ENCODE measurements around the gene CATSPERB.

GRCh38 chr14:91755570-91756295, 23.8 kb upstream of the CATSPERB start:
- TF ChIP-seq CTCF (tag by site-specific recombination; IDR thresholded peaks at IDR 0.05) (no peak), ATF2 (tag by site-specific recombination; IDR thresholded peaks at IDR 0.05; ENCODE audit: low read depth) (no peak), ZNF398 (tag by site-specific recombination; IDR thresholded peaks at IDR 0.05) (no peak), YY1 (tag by site-specific recombination; IDR thresholded peaks at IDR 0.05) (no peak), ZNF654 (tag by site-specific recombination; IDR thresholded peaks at IDR 0.05; ENCODE audit: low read depth) (no peak), ZNF223 (tag by site-specific recombination; IDR thresholded peaks at IDR 0.05) (no peak), ZBTB1 (tag by site-specific recombination; IDR thresholded peaks at IDR 0.05) (no peak), OSR2 (tag by site-specific recombination; IDR thresholded peaks at IDR 0.05) (no peak), ZNF776 (tag by site-specific recombination; IDR thresholded peaks at IDR 0.05; ENCODE audit: borderline replicate concordance) (no peak), ZNF155 (tag by site-specific recombination; IDR thresholded peaks at IDR 0.05) (no peak), WT1 (tag by site-specific recombination; IDR thresholded peaks at IDR 0.05) (no peak), MZF1 (tag by site-specific recombination; IDR thresholded peaks at IDR 0.05; ENCODE audit: borderline replicate concordance) (no peak), ZNF16 (tag by site-specific recombination; IDR thresholded peaks at IDR 0.05; ENCODE audit: low read depth) (no peak)

Data from HEK293 (cell line).